Small intestine (tissue), 7 donors: ENCODE measurements around the gene NEDD8. TPM values are rescaled to one million over a fixed set of nuclear protein-coding genes. Genes with fewer than 3 reads are reported as not detected.
"Not testable (repeated sequence)": the region's sequence is repeated elsewhere in the genome, so short reads cannot be mapped to it uniquely, and the experiment has no call there.

ENCODE experiments used
- DNase-seq, 2 donors: peaks; one replicate each; pipeline versions ENCODE4 v3.0.0 to v3.0.0-alpha.2; 2013
- FAIRE-seq: peaks from 2 replicates; lab custom pipeline; 2012; peaks lifted over from hg19 to GRCh38; lab: Jason Lieb, UNC
- H3K27ac ChIP-seq, 3 donors: one replicate each; pipeline ENCODE4 v1.5.1; 2013; ENCODE audit warnings: low read length in 2 of 3, mild to moderate bottlenecking in 2 of 3, control low read depth in 1 of 3, inconsistent platforms in 1 of 3, low read depth in 1 of 3, moderate library complexity in 1 of 3
- H3K27me3 ChIP-seq, 3 donors: one replicate each; pipeline ENCODE4 v1.6.1; 2013; ENCODE audit warnings: low read length in 3 of 3, inconsistent platforms in 1 of 3; ENCODE audit not compliant: control insufficient read depth in 3 of 3, insufficient read depth in 3 of 3
- H3K36me3 ChIP-seq, 3 donors: one replicate each; pipeline ENCODE4 v1.6.1; 2013; ENCODE audit warnings: low read length in 3 of 3, inconsistent platforms in 1 of 3, low read depth in 1 of 3, mild to moderate bottlenecking in 1 of 3, moderate library complexity in 1 of 3; ENCODE audit not compliant: control insufficient read depth in 3 of 3, insufficient read depth in 2 of 3
- H3K4me1 ChIP-seq, 3 donors: one replicate each; pipeline ENCODE4 v1.6.1; 2013; ENCODE audit warnings: low read length in 2 of 3, inconsistent platforms in 1 of 3, low read depth in 1 of 3, mild to moderate bottlenecking in 1 of 3, moderate library complexity in 1 of 3; ENCODE audit not compliant: control insufficient read depth in 3 of 3, insufficient read depth in 2 of 3
- H3K4me3 ChIP-seq, 3 donors: one replicate each; pipeline ENCODE4 v1.5.1; 2013; ENCODE audit warnings: low read length in 3 of 3, control low read depth in 1 of 3, inconsistent platforms in 1 of 3, low read depth in 1 of 3, mild to moderate bottlenecking in 1 of 3, moderate library complexity in 1 of 3
- H3K9me3 ChIP-seq, 2 donors: one replicate each; pipeline ENCODE4 v1.6.1; 2013; ENCODE audit warnings: low read depth in 1 of 2, low read length in 1 of 2; ENCODE audit not compliant: control insufficient read depth in 2 of 2, insufficient read depth in 1 of 2
- WGBS, 3 donors: extraction: QIAGEN DNeasy Blood & Tissue Kit; methylation state at CpG; one replicate each; pipeline ENCODE4 v1.1.7; 2013; 5-methylcytosine and 5-hydroxymethylcytosine counted together
- polyA plus RNA-seq, 4 donors: library from polyadenylated mRNA; stranded (reverse) in 3 of 4; unstranded in 1 of 4; fragments of 200-250 nt in 3 of 4; fragments of 120-200 nt in 1 of 4; gene quantifications; one replicate each; pipeline versions ENCODE4 v1.2.1 to v1.2.3, GENCODE V29; 2013
- donor health status: healthy with polysubstance abuse.
- donor health status: control.
- donor health status: control.
- donor health status: Bipolar disorder and iron deficiency.
- donor health status: healthy.

The NEDD8 gene
- polyA plus RNA-seq, 4 donors, result 182 to 225 (median 205) TPM

DNA sequence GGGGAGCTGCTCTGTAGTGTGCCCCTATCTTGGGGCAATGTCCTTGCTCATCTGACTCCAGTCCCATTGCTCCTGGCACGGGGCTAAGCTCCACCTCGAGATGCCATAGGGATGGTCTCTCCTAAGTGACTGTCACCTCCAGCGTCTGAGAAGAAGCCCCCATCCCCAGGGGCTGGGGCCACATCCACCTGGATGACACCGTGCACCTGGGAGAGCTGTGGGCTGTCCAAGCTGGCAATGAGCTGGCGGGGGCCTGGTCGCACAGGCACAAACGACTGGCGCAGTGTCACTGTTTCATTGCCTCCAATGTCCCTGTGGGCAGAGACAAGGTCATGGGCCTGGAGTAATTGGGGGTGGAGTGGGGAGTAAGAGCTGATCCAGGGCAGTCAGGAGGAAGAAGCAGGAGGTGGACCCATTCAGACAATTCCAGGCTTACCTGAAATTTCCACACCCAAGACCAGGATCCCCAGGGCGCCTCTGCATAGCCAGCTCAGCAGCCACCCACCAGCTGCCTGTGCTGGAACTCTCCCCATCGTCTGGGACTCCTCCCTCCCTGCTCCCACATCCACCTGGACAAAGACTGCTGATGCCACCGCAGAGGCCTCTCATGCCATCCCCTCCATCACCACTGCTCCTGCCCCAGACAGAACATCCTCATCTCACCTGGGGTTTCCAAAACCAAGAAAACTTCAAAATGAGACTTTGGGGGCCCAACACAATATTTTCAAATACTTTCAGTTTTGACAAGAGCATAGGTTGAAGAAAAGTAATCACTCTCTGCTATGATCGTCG lies 17.3 kb upstream of the NEDD8 start:
- no peaks in the 10 kb centered on the region for H3K9me3 ChIP-seq
- H3K27me3 ChIP-seq, result no peaks in the 10 kb centered on the region
- no peak overlapping the region for H3K4me3 ChIP-seq
- WGBS, 3 donors, result 73 to 77% (median 74%) methylated on average over 13 of the region's 13 CpGs
- H3K27ac ChIP-seq, result no peak overlapping the region
- DNase-seq (no peak), FAIRE-seq (no peak)
- H3K36me3 ChIP-seq, result peaks cover 0 to 29% (median 0%) of the 10 kb centered on the region in 3 donors
- peaks cover 0 to 17% (median 0%) of the 10 kb centered on the region in 3 donors for H3K4me1 ChIP-seq

GRCh38 chr14:24247422-24247821 lies 15.3 kb upstream of the NEDD8 start:
- Histone ChIP-seq H3K27ac (peak overlapping the region in 1 of 3 donors; percentile 73), H3K4me3 (no peak overlapping the region), H3K9me3 (no peaks in the 10 kb centered on the region), H3K27me3 (no peaks in the 10 kb centered on the region), H3K36me3 (peaks cover 0 to 19% (median 0%) of the 10 kb centered on the region in 3 donors), H3K4me1 (peaks cover 0 to 15% (median 0%) of the 10 kb centered on the region in 3 donors)
- no peak for FAIRE-seq
- WGBS, 3 donors, result 60 to 70% (median 69%) methylated on average over 7 of the region's 7 CpGs
- no peak for DNase-seq

DNA sequence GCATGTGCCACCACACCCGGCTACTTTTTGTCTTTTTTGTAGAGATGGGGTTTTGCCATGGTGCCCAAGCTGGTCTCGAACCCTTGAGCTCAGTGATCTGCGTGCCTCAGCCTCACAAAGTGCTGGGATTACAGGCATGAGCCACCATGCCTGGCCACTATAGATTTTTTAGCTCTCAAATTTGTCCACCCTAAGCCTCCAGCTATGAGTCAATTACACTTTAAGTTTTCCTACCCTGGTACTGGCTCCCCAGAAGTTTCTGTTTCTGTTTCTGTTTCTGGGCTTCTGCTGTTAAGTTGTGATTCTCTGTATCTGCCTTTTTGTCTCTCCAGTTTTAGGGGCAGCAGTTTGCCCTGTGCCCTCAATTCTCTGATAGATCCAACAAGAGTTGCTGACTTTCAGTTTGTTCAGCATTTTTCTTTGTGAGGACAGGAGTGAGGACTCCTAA lies 14.6 kb upstream of the NEDD8 start:
- Histone ChIP-seq H3K27me3 (no peaks in the 10 kb centered on the region), H3K4me1 (peaks cover 0 to 9% (median 0%) of the 10 kb centered on the region in 3 donors), H3K9me3 (no peaks in the 10 kb centered on the region), H3K36me3 (peaks cover 0 to 16% (median 0%) of the 10 kb centered on the region in 3 donors), H3K27ac (peak overlapping the region; percentile 6 to 87 (median 73)), H3K4me3 (no peak overlapping the region)
- peak; percentile 64 to 74 for DNase-seq
- no peak for FAIRE-seq
- 52 to 67% (median 64%) methylated on average over 3 of the region's 3 CpGs for WGBS, 3 donors

GRCh38 chr14:24245350-24245749 lies 13.2 kb upstream of the NEDD8 start:
- Histone ChIP-seq H3K4me1 (peaks cover 0 to 24% (median 8%) of the 10 kb centered on the region in 3 donors), H3K36me3 (peaks cover 0 to 27% (median 0%) of the 10 kb centered on the region in 3 donors)
- H3K9me3 ChIP-seq, H3K4me3 ChIP-seq, H3K27ac ChIP-seq, H3K27me3 ChIP-seq, DNase-seq, FAIRE-seq: not testable (repeated sequence)
- WGBS, 3 donors, result 94 to 96% (median 94%) methylated on average over 11 of the region's 11 CpGs

GRCh38 chr14:24243336-24243836 lies 11.2 kb upstream of the NEDD8 start:
- no peak for FAIRE-seq
- Histone ChIP-seq H3K36me3 (peaks cover 6 to 29% (median 12%) of the 10 kb centered on the region in 3 donors), H3K27me3 (no peaks in the 10 kb centered on the region), H3K9me3 (no peaks in the 10 kb centered on the region), H3K4me1 (peaks cover 0 to 30% (median 12%) of the 10 kb centered on the region in 3 donors), H3K27ac (peak overlapping the region; percentile 99 to 100 (median 99)), H3K4me3 (peak overlapping the region in 2 of 3 donors; percentile 64 to 78)
- peak; percentile 47 to 61 for DNase-seq
- 12 to 38% (median 32%) methylated on average over 10 of the region's 10 CpGs for WGBS, 3 donors

GRCh38 chr14:24241829-24242443 lies 9.8 kb upstream of the NEDD8 start:
- Histone ChIP-seq H3K27me3 (no peaks in the 10 kb centered on the region), H3K9me3 (no peaks in the 10 kb centered on the region), H3K4me1 (peaks cover 0 to 30% (median 12%) of the 10 kb centered on the region in 3 donors), H3K36me3 (peaks cover 13 to 43% (median 23%) of the 10 kb centered on the region in 3 donors), H3K4me3 (peak overlapping the region; percentile 63 to 78 (median 64)), H3K27ac (peak overlapping the region; percentile 99 to 100 (median 99))
- DNase-seq (peak; percentile 95 to 98), FAIRE-seq (no peak)
- WGBS, 3 donors, result 1 to 2% (median 2%) methylated on average over 37 to 39 of the region's 39 CpGs

DNA sequence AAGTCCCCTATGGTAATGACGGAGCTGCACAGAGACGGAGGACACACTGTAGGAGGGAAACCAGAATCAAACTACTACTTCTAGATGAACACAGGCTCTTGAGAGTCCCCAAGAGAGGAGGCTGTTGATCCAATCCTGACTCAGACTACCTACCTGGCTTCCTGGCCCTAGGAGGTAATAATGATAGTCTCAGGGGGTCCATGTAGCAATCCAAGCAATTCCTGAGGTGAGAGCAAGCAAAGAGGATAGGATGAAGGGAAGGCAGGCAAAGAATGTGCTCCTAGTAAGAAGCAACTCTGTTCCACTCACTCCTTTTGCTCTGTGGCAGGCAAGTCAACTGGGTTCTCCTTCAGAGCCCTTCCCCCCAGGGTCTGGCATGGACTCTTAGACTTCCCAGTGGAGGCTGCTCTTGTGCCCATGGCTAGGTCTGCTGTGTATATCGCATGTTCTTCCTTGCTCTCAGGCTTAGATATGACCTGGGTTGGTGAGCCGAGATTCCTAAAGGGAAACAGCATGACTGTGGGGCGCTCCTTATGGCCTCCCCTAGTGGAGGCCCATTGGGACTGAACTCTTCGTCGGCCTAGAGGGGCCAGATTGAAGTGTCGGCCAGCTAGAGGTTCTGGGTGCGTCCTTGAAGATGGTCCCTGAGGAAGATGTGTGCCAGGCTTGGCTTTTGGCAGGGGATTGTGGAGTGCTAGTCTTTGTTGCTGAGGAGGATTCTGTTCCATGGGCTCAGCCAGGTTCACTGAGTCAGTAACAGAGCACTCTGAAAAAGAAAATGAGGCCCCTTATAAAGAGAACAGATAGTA lies 8.1 kb upstream of the NEDD8 start:
- Histone ChIP-seq H3K9me3 (no peaks in the 10 kb centered on the region), H3K27ac (no peak overlapping the region), H3K4me1 (peaks cover 0 to 27% (median 12%) of the 10 kb centered on the region in 3 donors), H3K36me3 (peaks cover 15 to 50% (median 25%) of the 10 kb centered on the region in 3 donors), H3K4me3 (no peak overlapping the region), H3K27me3 (no peaks in the 10 kb centered on the region)
- FAIRE-seq (no peak), DNase-seq (no peak)
- whole genome bisulfite sequencing, 3 donors, result 92 to 93% (median 93%) methylated on average over 9 of the region's 9 CpGs
